HCT116 (cell line): ENCODE data around the gene MEF2D. TPM values are rescaled to one million over a fixed set of nuclear protein-coding genes. Genes with fewer than 3 reads are reported as not detected.

Source experiments
- ATAC-seq: fragments of 200-7000 bp; cut with Tn5 transposase; 2 replicates; pipeline ENCODE4 v1.9.1; 2020; ENCODE audit warnings: mild to moderate bottlenecking, moderate library complexity
- BruUV-seq: library from RNA; stranded (reverse); fragments of 400-500 nt; replicated peaks from 2 replicates; lab custom pipeline; 2021; lab: Mats Ljungman, UMichigan
- CTCF ChIA-PET: fragments of 300-600 bp; sonication (Branson Sonifier 250); formaldehyde crosslinking; loops from one replicate; lab custom pipeline; 2021; ENCODE audit warnings: antibody characterized with exemption; lab: Charles Lee
- POLR2A ChIA-PET: fragments of 300-600, 350-600 bp; sonication (Branson Sonifier 250); formaldehyde crosslinking; loops from one replicate; lab custom pipeline; 2021; ENCODE audit warnings: antibody characterized with exemption; lab: Charles Lee
- RAD21 ChIA-PET, 2 experiments: fragments of 300-600 bp; sonication (Branson Sonifier 250); formaldehyde crosslinking; loops; one replicate each; lab custom pipeline; 2023; ENCODE audit warnings: low total read pairs in 2 of 2; ENCODE audit not compliant: uncharacterized antibody in 2 of 2, unreplicated experiment in 2 of 2, low non-redundant PET in 1 of 2; lab: Charles Lee
- DNase-seq: peaks from one replicate; pipeline ENCODE4 v3.0.0-alpha.2; 2010; ENCODE audit warnings: low read depth, low spot score
- H2AFZ ChIP-seq: fragments of 200-600 bp; shearing (Covaris generic), sonication (generic); 2 replicates; pipeline ENCODE4 v1.6.1; 2017; ENCODE audit warnings: low read depth, mixed run types, mixed read lengths, antibody characterized with exemption, low read length; ENCODE audit not compliant: poor library complexity, severe bottlenecking
- H3K27ac ChIP-seq: 2 replicates; pipeline ENCODE4 v1.5.1; 2012; ENCODE audit warnings: low read depth, low read length
- H3K27me3 ChIP-seq: fragments of 200-600 bp; sonication (generic); 2 replicates; pipeline ENCODE4 v1.6.1; 2016; ENCODE audit warnings: mixed run types, low read length, mixed read lengths; ENCODE audit not compliant: insufficient read depth
- H3K36me3 ChIP-seq, 2 experiments: fragments of 200-500 bp in 1 of 2; fragments of 200-600 bp in 1 of 2; sonication (Bioruptor generic) in 1 of 2; sonication (generic) in 1 of 2; 2 replicates each; pipeline versions ENCODE4 v1.5.1 to v1.6.1; 2014 to 2016; ENCODE audit warnings: low read length in 2 of 2, inconsistent platforms in 1 of 2, mixed read lengths in 1 of 2, mixed run types in 1 of 2; ENCODE audit not compliant: insufficient read depth in 2 of 2, control insufficient read depth in 1 of 2
- H3K4me1 ChIP-seq, 2 experiments: fragments of 200-600 bp in 1 of 2; sonication (generic) in 1 of 2; 2 replicates each; pipeline versions ENCODE4 v1.5.1 to v1.6.1; 2012 to 2017; ENCODE audit warnings: low read length in 2 of 2, inconsistent platforms in 1 of 2, mild to moderate bottlenecking in 1 of 2, mixed read lengths in 1 of 2, mixed run types in 1 of 2, moderate library complexity in 1 of 2; ENCODE audit not compliant: insufficient read depth in 2 of 2, control insufficient read depth in 1 of 2
- H3K4me2 ChIP-seq: fragments of 200-600 bp; sonication (generic); 2 replicates; pipeline ENCODE4 v1.6.1; 2017; ENCODE audit warnings: mixed run types, low read length, mixed read lengths
- H3K4me3 ChIP-seq, 2 experiments: fragments of 200-600 bp in 1 of 2; sonication (generic) in 1 of 2; replicated peaks in 1 of 2; 2 replicates each; pipeline ENCODE4 v1.5.1; 2011 to 2016; ENCODE audit warnings: low read length in 2 of 2, control low read depth in 1 of 2, low read depth in 1 of 2, mild to moderate bottlenecking in 1 of 2, mixed read lengths in 1 of 2, mixed run types in 1 of 2
- H3K79me2 ChIP-seq: fragments of 200-600 bp; sonication (generic); 2 replicates; pipeline ENCODE4 v1.6.1; 2017; ENCODE audit warnings: mild to moderate bottlenecking, mixed run types, low read length, moderate library complexity, mixed read lengths; ENCODE audit not compliant: insufficient read depth
- H3K9ac ChIP-seq: fragments of 200-600 bp; sonication (generic); 2 replicates; pipeline ENCODE4 v1.6.1; 2016; ENCODE audit warnings: low read length, mixed read lengths
- H3K9me2 ChIP-seq: fragments of 200-600 bp; sonication (generic), shearing (Covaris generic); 2 replicates; pipeline ENCODE4 v1.6.1; 2017; ENCODE audit warnings: mixed run types, mild to moderate bottlenecking, moderate library complexity; ENCODE audit not compliant: insufficient read depth
- H3K9me3 ChIP-seq, 2 experiments: fragments of 200-500 bp in 1 of 2; fragments of 200-600 bp in 1 of 2; sonication (Bioruptor generic) in 1 of 2; sonication (generic) in 1 of 2; 2 replicates each; pipeline ENCODE4 v1.6.1; 2014 to 2017; ENCODE audit warnings: low read length in 2 of 2, mixed read lengths in 2 of 2, inconsistent platforms in 1 of 2, low read depth in 1 of 2, mild to moderate bottlenecking in 1 of 2, mixed run types in 1 of 2, moderate library complexity in 1 of 2; ENCODE audit not compliant: control insufficient read depth in 1 of 2, insufficient read depth in 1 of 2
- H4K20me1 ChIP-seq: fragments of 200-600 bp; sonication (generic), shearing (Covaris generic); 2 replicates; pipeline ENCODE4 v1.6.1; 2017; ENCODE audit warnings: mixed run types, mild to moderate bottlenecking, moderate library complexity; ENCODE audit not compliant: insufficient read depth
- CEBPB ChIP-seq: IDR thresholded peaks from 2 replicates; pipeline ENCODE4 v1.6.1; 2012; ENCODE audit warnings: low read depth
- EGR1 ChIP-seq: IDR thresholded peaks from 2 replicates; pipeline ENCODE4 v1.6.1; 2012; ENCODE audit warnings: low read depth
- ELF1 ChIP-seq: IDR thresholded peaks from 2 replicates; pipeline ENCODE4 v1.6.1; 2012; ENCODE audit warnings: low read depth, borderline replicate concordance
- EZH2 ChIP-seq: fragments of 200-600 bp; sonication (generic); IDR thresholded peaks from 2 replicates; pipeline ENCODE4 v1.6.1; 2017; ENCODE audit warnings: antibody characterized with exemption, mixed run types
- EZH2phosphoT487 ChIP-seq: fragments of 200-600 bp; IDR thresholded peaks from 2 replicates; pipeline ENCODE4 v1.6.1; 2018; ENCODE audit warnings: antibody characterized with exemption, borderline replicate concordance
- FOSL1 ChIP-seq: IDR thresholded peaks from 2 replicates; pipeline ENCODE4 v1.6.1; 2012; ENCODE audit warnings: low read depth
- JUND ChIP-seq: IDR thresholded peaks from 2 replicates; pipeline ENCODE4 v1.6.1; 2012
- MAX ChIP-seq: IDR thresholded peaks from 2 replicates; pipeline ENCODE4 v1.6.1; 2012
- POLR2A ChIP-seq: IDR thresholded peaks from 2 replicates; pipeline ENCODE4 v1.7.0; 2011; ENCODE audit warnings: borderline replicate concordance; ENCODE audit not compliant: insufficient read depth, insufficient read length; ENCODE audit errors: extremely low read depth
- RAD21 ChIP-seq: IDR thresholded peaks from 2 replicates; pipeline ENCODE4 v1.6.1; 2012; ENCODE audit warnings: low read depth, mild to moderate bottlenecking
- SIN3A ChIP-seq: IDR thresholded peaks from 2 replicates; pipeline ENCODE4 v1.6.1; 2012; ENCODE audit warnings: low read depth
- SP1 ChIP-seq: IDR thresholded peaks from 2 replicates; pipeline ENCODE4 v1.6.1; 2012; ENCODE audit warnings: low read depth
- SRF ChIP-seq: IDR thresholded peaks from 2 replicates; pipeline ENCODE4 v1.6.1; 2012; ENCODE audit warnings: low read depth
- TCF7L2 ChIP-seq: IDR thresholded peaks from 2 replicates; pipeline ENCODE4 v1.7.0; 2011; ENCODE audit warnings: borderline replicate concordance, inconsistent platforms; ENCODE audit not compliant: insufficient read depth, insufficient read length; ENCODE audit errors: extremely low read depth
- YY1 ChIP-seq: IDR thresholded peaks from 2 replicates; pipeline ENCODE4 v1.6.1; 2011; ENCODE audit warnings: low read length, low read depth, moderate library complexity, mild to moderate bottlenecking; ENCODE audit not compliant: insufficient replicate concordance; ENCODE audit errors: extremely low read depth
- ZFX ChIP-seq: fragments of 450-650 bp; IDR thresholded peaks from 2 replicates; pipeline ENCODE4 v1.6.1; 2017
- ZNF274 ChIP-seq: fragments of 200-500 bp; sonication (Bioruptor generic); IDR thresholded peaks from 2 replicates; pipeline ENCODE4 v1.6.1; 2014; ENCODE audit warnings: mild to moderate bottlenecking, low read depth, low read length, inconsistent platforms
- intact Hi-C: fragments of 100-400 bp; cut with micrococcal nuclease; formaldehyde crosslinking; loops from 2 replicates; pipeline ENCODE4 v1.10.0; 2022
- total RNA-seq: library from RNA; stranded (reverse); gene quantifications from one replicate; pipeline ENCODE4 v1.2.1, GENCODE V29; 2021; ENCODE audit not compliant: unreplicated experiment
- TF ChIP-seq, protein P1 (sequence below): IDR thresholded peaks from 2 replicates; pipeline ENCODE4 v1.6.1; 2012
- TF ChIP-seq, protein P2 (sequence below), 3 experiments: fragments of 200-600 bp in 1 of 3; sonication (generic) in 1 of 3; IDR thresholded peaks in 2 of 3; conservative IDR thresholded peaks in 1 of 3; 2 replicates each; pipeline ENCODE4 v1.5.1; 2012 to 2017; ENCODE audit warnings: low read depth in 2 of 3, low read length in 2 of 3, antibody characterized with exemption in 1 of 3, borderline replicate concordance in 1 of 3, control low read depth in 1 of 3, mild to moderate bottlenecking in 1 of 3, mixed read lengths in 1 of 3, mixed run types in 1 of 3, moderate library complexity in 1 of 3; ENCODE audit not compliant: insufficient read depth in 1 of 3
- TF ChIP-seq, protein P3 (sequence below): IDR thresholded peaks from 2 replicates; pipeline ENCODE4 v1.6.1; 2012; ENCODE audit warnings: low read depth

Gene MEF2D
- total RNA-seq, 1 experiment from 2014 or later = 44.2 TPM

- no TSS peak for BruUV-seq
- H3K4me2 ChIP-seq = no peak overlapping the region
- H3K27ac ChIP-seq = no peak overlapping the region
- TF ChIP-seq YY1 (no peak), EZH2phosphoT487 (no peak), EZH2 (no peak), FOSL1 (no peak), SIN3A (no peak), ELF1 (no peak), TCF7L2 (no peak), MAX (no peak), POLR2A (no peak), JUND (no peak), ZNF274 (no peak), SP1 (no peak), ZFX (no peak), EGR1 (no peak), RAD21 (no peak), CEBPB (no peak), SRF (no peak)
- TF ChIP-seq, protein P1, sequence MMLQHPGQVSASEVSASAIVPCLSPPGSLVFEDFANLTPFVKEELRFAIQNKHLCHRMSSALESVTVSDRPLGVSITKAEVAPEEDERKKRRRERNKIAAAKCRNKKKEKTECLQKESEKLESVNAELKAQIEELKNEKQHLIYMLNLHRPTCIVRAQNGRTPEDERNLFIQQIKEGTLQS = no peak
- TF ChIP-seq, protein P2, sequence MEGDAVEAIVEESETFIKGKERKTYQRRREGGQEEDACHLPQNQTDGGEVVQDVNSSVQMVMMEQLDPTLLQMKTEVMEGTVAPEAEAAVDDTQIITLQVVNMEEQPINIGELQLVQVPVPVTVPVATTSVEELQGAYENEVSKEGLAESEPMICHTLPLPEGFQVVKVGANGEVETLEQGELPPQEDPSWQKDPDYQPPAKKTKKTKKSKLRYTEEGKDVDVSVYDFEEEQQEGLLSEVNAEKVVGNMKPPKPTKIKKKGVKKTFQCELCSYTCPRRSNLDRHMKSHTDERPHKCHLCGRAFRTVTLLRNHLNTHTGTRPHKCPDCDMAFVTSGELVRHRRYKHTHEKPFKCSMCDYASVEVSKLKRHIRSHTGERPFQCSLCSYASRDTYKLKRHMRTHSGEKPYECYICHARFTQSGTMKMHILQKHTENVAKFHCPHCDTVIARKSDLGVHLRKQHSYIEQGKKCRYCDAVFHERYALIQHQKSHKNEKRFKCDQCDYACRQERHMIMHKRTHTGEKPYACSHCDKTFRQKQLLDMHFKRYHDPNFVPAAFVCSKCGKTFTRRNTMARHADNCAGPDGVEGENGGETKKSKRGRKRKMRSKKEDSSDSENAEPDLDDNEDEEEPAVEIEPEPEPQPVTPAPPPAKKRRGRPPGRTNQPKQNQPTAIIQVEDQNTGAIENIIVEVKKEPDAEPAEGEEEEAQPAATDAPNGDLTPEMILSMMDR (IDR thresholded peaks at IDR 0.05 in 2 of 3, conservative IDR thresholded peaks at IDR 0.05 in 1 of 3; ENCODE audit: borderline replicate concordance in 1 of 3, insufficient read depth in 1 of 3, low read depth in 2 of 3, low read length in 2 of 3) = no peak
- TF ChIP-seq, protein P3, sequence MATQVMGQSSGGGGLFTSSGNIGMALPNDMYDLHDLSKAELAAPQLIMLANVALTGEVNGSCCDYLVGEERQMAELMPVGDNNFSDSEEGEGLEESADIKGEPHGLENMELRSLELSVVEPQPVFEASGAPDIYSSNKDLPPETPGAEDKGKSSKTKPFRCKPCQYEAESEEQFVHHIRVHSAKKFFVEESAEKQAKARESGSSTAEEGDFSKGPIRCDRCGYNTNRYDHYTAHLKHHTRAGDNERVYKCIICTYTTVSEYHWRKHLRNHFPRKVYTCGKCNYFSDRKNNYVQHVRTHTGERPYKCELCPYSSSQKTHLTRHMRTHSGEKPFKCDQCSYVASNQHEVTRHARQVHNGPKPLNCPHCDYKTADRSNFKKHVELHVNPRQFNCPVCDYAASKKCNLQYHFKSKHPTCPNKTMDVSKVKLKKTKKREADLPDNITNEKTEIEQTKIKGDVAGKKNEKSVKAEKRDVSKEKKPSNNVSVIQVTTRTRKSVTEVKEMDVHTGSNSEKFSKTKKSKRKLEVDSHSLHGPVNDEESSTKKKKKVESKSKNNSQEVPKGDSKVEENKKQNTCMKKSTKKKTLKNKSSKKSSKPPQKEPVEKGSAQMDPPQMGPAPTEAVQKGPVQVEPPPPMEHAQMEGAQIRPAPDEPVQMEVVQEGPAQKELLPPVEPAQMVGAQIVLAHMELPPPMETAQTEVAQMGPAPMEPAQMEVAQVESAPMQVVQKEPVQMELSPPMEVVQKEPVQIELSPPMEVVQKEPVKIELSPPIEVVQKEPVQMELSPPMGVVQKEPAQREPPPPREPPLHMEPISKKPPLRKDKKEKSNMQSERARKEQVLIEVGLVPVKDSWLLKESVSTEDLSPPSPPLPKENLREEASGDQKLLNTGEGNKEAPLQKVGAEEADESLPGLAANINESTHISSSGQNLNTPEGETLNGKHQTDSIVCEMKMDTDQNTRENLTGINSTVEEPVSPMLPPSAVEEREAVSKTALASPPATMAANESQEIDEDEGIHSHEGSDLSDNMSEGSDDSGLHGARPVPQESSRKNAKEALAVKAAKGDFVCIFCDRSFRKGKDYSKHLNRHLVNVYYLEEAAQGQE = no peak
- 0 out of 2 replicates have a peak, but pooled peaks cover 2% of the 10 kb centered on the region for H4K20me1 ChIP-seq
- no peak overlapping the region for H2AFZ ChIP-seq
- ChIA-PET RAD21 (no interaction called here), CTCF (interaction anchor here (1.3 to 1.4 kb wide), 6 partner anchors 9 to 127 kb away, joined by 3 to 11 read pairs (median 10); partner anchors contain the start of gene MEF2D), POLR2A (no interaction called here)
- H3K27me3 ChIP-seq = no peaks in the 10 kb centered on the region
- no peak overlapping the region for H3K4me3 ChIP-seq
- no peak overlapping the region for H3K9ac ChIP-seq
- no peak for DNase-seq
- H3K36me3 ChIP-seq = peaks cover 33 to 58% of the 10 kb centered on the region in 2 experiments
- peaks cover 0 to 11% of the 10 kb centered on the region in 2 experiments; a peak in 2 of 4 replicates for H3K4me1 ChIP-seq
- peaks cover 28% of the 10 kb centered on the region for H3K79me2 ChIP-seq
- no peaks in the 10 kb centered on the region for H3K9me2 ChIP-seq
- no peaks in the 10 kb centered on the region for H3K9me3 ChIP-seq
- no peak for ATAC-seq
- intact Hi-C loops = no loop called here
Measured at GRCh38 chr1:156481527-156481926, 19.0 kb downstream of the MEF2D start.
